LNCaP clone FGC (cell line): ENCODE results near the gene AFF4.
"Not testable (repeated sequence)": the region's sequence is repeated elsewhere in the genome, so short reads cannot be mapped to it uniquely, and the experiment has no call there.

ENCODE experiments used
- DNase-seq: peaks from one replicate; pipeline ENCODE4 v3.0.0-alpha.2; 2011; ENCODE audit warnings: low read depth
- H3K4me3 ChIP-seq: 2 replicates; pipeline ENCODE4 v1.5.1; 2011; ENCODE audit warnings: mild to moderate bottlenecking, low read depth, low read length, control low read depth
- TF ChIP-seq, protein P1 (sequence below): IDR thresholded peaks from 2 replicates; pipeline ENCODE4 v1.5.1; 2012; ENCODE audit warnings: mild to moderate bottlenecking; ENCODE audit not compliant: control insufficient read depth, insufficient read depth; ENCODE audit errors: extremely low read depth

Gene AFF4

DNA sequence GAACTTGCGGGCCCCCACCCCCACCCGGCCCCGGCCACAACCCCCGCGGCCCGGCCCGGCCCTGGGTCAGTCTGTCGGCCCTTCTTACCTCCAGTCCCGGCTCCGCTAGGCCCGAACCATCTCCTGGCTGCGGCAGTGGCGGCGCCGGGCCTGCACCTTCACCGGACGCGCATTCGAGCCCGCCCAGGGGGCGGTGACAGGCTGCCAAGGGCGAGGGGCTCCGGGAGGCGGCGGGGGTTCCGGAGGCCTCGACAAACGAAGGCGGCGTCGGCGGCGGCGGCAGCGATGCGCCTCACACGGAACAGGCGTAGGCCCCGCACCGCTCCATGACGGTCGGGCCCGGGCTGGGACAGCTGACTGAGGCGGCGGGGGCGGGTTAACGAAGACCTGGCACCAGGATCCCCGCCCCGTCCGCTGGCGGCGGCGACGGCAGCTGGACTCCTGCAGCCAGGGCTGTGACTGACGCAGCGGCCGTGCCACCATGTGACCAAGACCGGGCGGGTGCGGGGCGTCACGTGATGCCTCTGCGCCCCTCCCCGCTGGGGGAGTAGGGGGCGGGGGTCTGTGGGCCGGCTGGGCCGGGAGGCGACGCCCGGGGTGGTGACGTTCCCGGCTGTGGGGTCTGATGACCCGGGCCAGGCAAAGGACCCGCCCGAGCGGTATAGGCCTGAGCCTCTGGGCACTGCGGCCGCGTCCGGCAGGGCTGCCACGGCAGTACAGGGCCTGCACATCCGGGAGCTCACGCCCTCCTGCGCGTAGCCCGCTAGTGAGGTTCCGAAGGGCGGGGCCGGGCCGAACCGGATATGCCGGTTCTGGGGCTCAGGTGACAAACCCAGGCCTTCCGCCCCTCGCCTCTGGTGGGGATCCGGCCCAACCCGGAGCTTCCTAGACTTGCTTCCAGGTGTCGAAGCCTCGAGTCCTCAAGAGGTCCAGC lies at the start of gene AFF4:
TSS of gene AFF4 (minus strand) at position 464 of the 934 bp plus-strand sequence. CDS start 26,445 bp downstream, outside the sequence.
- peak within 1 kb of the TSS; percentile 88 for H3K4me3 ChIP-seq
- TF ChIP-seq, protein P1, sequence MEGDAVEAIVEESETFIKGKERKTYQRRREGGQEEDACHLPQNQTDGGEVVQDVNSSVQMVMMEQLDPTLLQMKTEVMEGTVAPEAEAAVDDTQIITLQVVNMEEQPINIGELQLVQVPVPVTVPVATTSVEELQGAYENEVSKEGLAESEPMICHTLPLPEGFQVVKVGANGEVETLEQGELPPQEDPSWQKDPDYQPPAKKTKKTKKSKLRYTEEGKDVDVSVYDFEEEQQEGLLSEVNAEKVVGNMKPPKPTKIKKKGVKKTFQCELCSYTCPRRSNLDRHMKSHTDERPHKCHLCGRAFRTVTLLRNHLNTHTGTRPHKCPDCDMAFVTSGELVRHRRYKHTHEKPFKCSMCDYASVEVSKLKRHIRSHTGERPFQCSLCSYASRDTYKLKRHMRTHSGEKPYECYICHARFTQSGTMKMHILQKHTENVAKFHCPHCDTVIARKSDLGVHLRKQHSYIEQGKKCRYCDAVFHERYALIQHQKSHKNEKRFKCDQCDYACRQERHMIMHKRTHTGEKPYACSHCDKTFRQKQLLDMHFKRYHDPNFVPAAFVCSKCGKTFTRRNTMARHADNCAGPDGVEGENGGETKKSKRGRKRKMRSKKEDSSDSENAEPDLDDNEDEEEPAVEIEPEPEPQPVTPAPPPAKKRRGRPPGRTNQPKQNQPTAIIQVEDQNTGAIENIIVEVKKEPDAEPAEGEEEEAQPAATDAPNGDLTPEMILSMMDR: no peak
- DNase-seq: peak; percentile 96

- DNase-seq, H3K4me3 ChIP-seq: not testable (repeated sequence)
Measured at GRCh38 chr5:133008455-133008854, 45.0 kb upstream of the AFF4 start.

- DNase-seq: no peak
- H3K4me3 ChIP-seq: no peak overlapping the region
- TF ChIP-seq, protein P1: no peak
Measured at GRCh38 chr5:133006653-133007052, 43.2 kb upstream of the AFF4 start.

DNA sequence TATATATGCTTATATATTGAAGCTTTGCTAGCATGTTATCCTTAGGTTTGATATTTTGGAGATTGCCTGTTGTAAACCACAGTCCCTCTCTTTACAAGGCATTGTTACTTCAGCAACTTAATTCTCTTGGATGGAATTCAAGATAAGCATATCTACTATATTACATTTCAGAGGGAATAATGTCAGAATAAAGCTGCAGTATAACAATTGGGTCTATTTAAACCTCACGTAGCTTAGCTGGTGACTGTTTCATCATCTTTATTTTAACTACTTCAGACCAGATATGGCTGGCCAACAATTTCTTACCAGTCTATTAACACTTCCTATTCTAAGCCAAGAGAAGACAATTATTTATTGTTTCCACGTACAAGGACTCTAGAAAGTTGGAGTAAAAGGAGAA lies 35.8 kb upstream of the AFF4 start:
- TF ChIP-seq, protein P1: no peak
- DNase-seq: no peak
- H3K4me3 ChIP-seq: no peak overlapping the region

DNA sequence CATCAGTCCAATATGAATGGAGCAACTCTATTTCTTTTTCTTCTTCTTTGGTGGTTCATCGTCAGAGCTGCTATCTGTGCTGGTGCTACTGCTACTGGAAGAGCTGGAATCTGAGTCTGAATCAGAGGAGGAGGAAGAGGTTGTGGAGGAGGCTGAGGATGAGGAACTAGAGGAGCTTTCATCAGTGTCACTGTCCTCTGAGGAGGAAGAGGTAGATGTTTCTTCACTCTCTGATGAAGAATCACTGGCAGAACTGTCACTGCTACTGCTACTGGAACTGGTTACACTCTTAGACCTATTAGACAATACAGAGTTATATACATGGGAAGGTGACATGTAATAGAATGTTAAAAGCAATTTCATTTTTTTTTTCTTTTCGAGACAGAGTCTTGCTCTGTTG lies 35.1 kb upstream of the AFF4 start:
- DNase-seq: no peak
- TF ChIP-seq, protein P1: no peak
- H3K4me3 ChIP-seq: no peak overlapping the region

DNA sequence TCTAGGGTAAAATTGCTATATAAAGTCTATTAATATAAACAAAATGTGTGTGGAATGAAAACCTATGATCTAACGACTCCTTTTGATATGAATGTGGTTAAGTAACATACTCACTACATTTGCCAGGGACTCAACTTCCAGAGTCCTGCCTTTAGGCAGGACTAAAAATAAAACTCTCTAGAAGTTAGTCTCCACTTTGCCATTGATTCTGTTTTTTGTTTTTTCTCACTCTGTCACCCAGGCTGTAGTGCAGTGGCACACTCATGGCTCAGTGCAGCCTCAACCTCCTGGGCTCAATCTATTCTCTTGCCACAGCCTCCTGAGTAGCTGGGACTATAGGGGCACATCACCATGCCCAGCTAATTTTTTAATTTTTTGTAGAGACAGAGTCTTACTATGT lies 32.9 kb upstream of the AFF4 start:
- no peak for DNase-seq
- TF ChIP-seq, protein P1: no peak
- H3K4me3 ChIP-seq: no peak overlapping the region

- DNase-seq: no peak
- H3K4me3 ChIP-seq: no peak overlapping the region
- TF ChIP-seq, protein P1: no peak
Measured at GRCh38 chr5:132987531-132988408, 24.3 kb upstream of the AFF4 start.

- DNase-seq, H3K4me3 ChIP-seq: not testable (repeated sequence)
Measured at GRCh38 chr5:132982971-132983370, 19.5 kb upstream of the AFF4 start.
